CD4-positive, alpha-beta memory T cell (primary cell): ENCODE measurements around the gene GNAT1. TPM values are rescaled to one million over a fixed set of nuclear protein-coding genes. Genes with fewer than 3 reads are reported as not detected.
A peak's percentile ranks its signal among the peaks of the same experiment; 100 is the strongest.

ENCODE experiments used
- CTCF ChIA-PET: fragments of 350-600 bp; sonication (Branson Sonifier 250); formaldehyde crosslinking; loops from one replicate; lab custom pipeline; 2021; ENCODE audit warnings: inconsistent platforms; ENCODE audit not compliant: partially characterized antibody; lab: Charles Lee
- POLR2A ChIA-PET: fragments of 350-600 bp; sonication (Branson Sonifier 250); formaldehyde crosslinking; loops from one replicate; lab custom pipeline; 2021; ENCODE audit not compliant: partially characterized antibody; lab: Charles Lee
- DNase-seq, 5 donors: peaks; one replicate each; pipeline versions ENCODE4 v3.0.0 to v3.0.0-alpha.2; 2020 to 2022; ENCODE audit warnings: mixed read lengths in 1 of 5
- H3K27ac ChIP-seq: one replicate; pipeline ENCODE4 v1.7.0; 2013; ENCODE audit warnings: low read depth, low read length
- H3K27me3 ChIP-seq: 2 replicates; pipeline ENCODE4 v1.7.0; 2013; ENCODE audit warnings: mild to moderate bottlenecking, low read length, moderate library complexity; ENCODE audit not compliant: insufficient read depth
- H3K36me3 ChIP-seq: 2 replicates; pipeline ENCODE4 v1.7.0; 2013; ENCODE audit warnings: mild to moderate bottlenecking, low read length, moderate library complexity; ENCODE audit not compliant: insufficient read depth
- H3K4me1 ChIP-seq: 2 replicates; pipeline ENCODE4 v1.7.0; 2013; ENCODE audit warnings: mild to moderate bottlenecking, low read length, moderate library complexity; ENCODE audit not compliant: insufficient read depth
- H3K4me3 ChIP-seq, 2 donors: one replicate each; pipeline ENCODE4 v1.7.0; 2013; ENCODE audit warnings: low read length in 2 of 2, mild to moderate bottlenecking in 1 of 2
- H3K9me3 ChIP-seq, 2 donors: one replicate each; pipeline ENCODE4 v1.7.0; 2013; ENCODE audit warnings: low read length in 2 of 2, control low read depth in 1 of 2; ENCODE audit not compliant: control insufficient read depth in 1 of 2
- H3K27ac Mint-ChIP-seq, 7 donors: one replicate each; pipeline ENCODE4 v1.8.0; 2020 to 2021; ENCODE audit warnings: mixed read lengths in 7 of 7, mild to moderate bottlenecking in 6 of 7, inconsistent platforms in 3 of 7, moderate library complexity in 3 of 7
- H3K27me3 Mint-ChIP-seq, 2 donors: one replicate each; pipeline ENCODE4 v1.8.0; 2020 to 2021; ENCODE audit warnings: mixed read lengths in 2 of 2
- H3K36me3 Mint-ChIP-seq, 2 donors: one replicate each; pipeline ENCODE4 v1.8.0; 2020 to 2021; ENCODE audit warnings: mixed read lengths in 2 of 2, inconsistent platforms in 1 of 2, mild to moderate bottlenecking in 1 of 2
- H3K4me1 Mint-ChIP-seq, 4 donors: one replicate each; pipeline ENCODE4 v1.8.0; 2020 to 2021; ENCODE audit warnings: mixed read lengths in 4 of 4, mild to moderate bottlenecking in 1 of 4
- H3K4me3 Mint-ChIP-seq, 8 donors: one replicate each; pipeline ENCODE4 v1.8.0; 2020 to 2021; ENCODE audit warnings: mixed read lengths in 8 of 8, mild to moderate bottlenecking in 7 of 8, moderate library complexity in 6 of 8, inconsistent platforms in 3 of 8
- H3K9me3 Mint-ChIP-seq, 8 donors: one replicate each; pipeline ENCODE4 v1.8.0; 2020 to 2021; ENCODE audit warnings: mixed read lengths in 8 of 8, mild to moderate bottlenecking in 5 of 8, inconsistent platforms in 3 of 8, moderate library complexity in 1 of 8
- intact Hi-C: fragments of 100-400 bp; cut with micrococcal nuclease; formaldehyde crosslinking; loops from one replicate; pipeline ENCODE4 v1.15.1; 2023
- polyA plus RNA-seq, 2 donors: library from polyadenylated mRNA; unstranded; fragments of 300-500 nt; fragmentation: Illumina TruSeq; gene quantifications; one replicate each; pipeline ENCODE4 v1.2.3, GENCODE V29; 2021
- total RNA-seq, 2 experiments: library from RNA; stranded (reverse); gene quantifications; one replicate each; pipeline ENCODE4 v1.2.3, GENCODE V29; 2021

GNAT1 gene
- total and polyA plus RNA-seq, 4 experiments from 2014 or later = not detected

- peaks cover 0 to 6% of the 10 kb centered on the region in 2 donors for H3K27me3 Mint-ChIP-seq
- Histone ChIP-seq H3K4me1 (no peaks in the 10 kb centered on the region), H3K27ac (no peak overlapping the region), H3K36me3 (no peaks in the 10 kb centered on the region), H3K9me3 (no peaks in the 10 kb centered on the region), H3K27me3 (no peaks in the 10 kb centered on the region), H3K4me3 (no peak overlapping the region)
- peak in 1 of 5 donors; percentile 22 for DNase-seq
- H3K36me3 Mint-ChIP-seq = no peaks in the 10 kb centered on the region
- H3K4me1 Mint-ChIP-seq = no peaks in the 10 kb centered on the region
- no peaks in the 10 kb centered on the region for H3K9me3 Mint-ChIP-seq
- CTCF ChIA-PET = no interaction called here
- intact Hi-C loops = no loop called here
- no peak overlapping the region for H3K4me3 Mint-ChIP-seq
- POLR2A ChIA-PET = no interaction called here
- no peak overlapping the region for H3K27ac Mint-ChIP-seq
These were observed 27.6 kb upstream of the GNAT1 start for GRCh38 chr3:50163572-50164455.

GRCh38 chr3:50164481-50164880 is 26.9 kb upstream of the GNAT1 start:
- H3K9me3 ChIP-seq = no peaks in the 10 kb centered on the region
- ChIA-PET CTCF (no interaction called here), POLR2A (no interaction called here)
- Mint-ChIP-seq H3K4me3 (no peak overlapping the region), H3K27ac (no peak overlapping the region), H3K4me1 (no peaks in the 10 kb centered on the region), H3K27me3 (peaks cover 0 to 6% of the 10 kb centered on the region in 2 donors), H3K36me3 (no peaks in the 10 kb centered on the region), H3K9me3 (no peaks in the 10 kb centered on the region)
- DNase-seq = no peak
- no peak overlapping the region for H3K27ac ChIP-seq
- H3K27me3 ChIP-seq = no peaks in the 10 kb centered on the region
- H3K4me3 ChIP-seq = no peak overlapping the region
- no peaks in the 10 kb centered on the region for H3K36me3 ChIP-seq
- intact Hi-C loops = no loop called here
- no peaks in the 10 kb centered on the region for H3K4me1 ChIP-seq

GRCh38 chr3:50164984-50165909 is 26.2 kb upstream of the GNAT1 start:
- POLR2A ChIA-PET = no interaction called here
- CTCF ChIA-PET = no interaction called here
- no peak overlapping the region for H3K4me3 Mint-ChIP-seq
- intact Hi-C loops = no loop called here
- Histone ChIP-seq H3K27me3 (no peaks in the 10 kb centered on the region), H3K4me3 (no peak overlapping the region), H3K9me3 (no peaks in the 10 kb centered on the region), H3K4me1 (no peaks in the 10 kb centered on the region), H3K27ac (no peak overlapping the region), H3K36me3 (no peaks in the 10 kb centered on the region)
- no peaks in the 10 kb centered on the region for H3K9me3 Mint-ChIP-seq
- H3K27ac Mint-ChIP-seq = no peak overlapping the region
- H3K4me1 Mint-ChIP-seq = no peaks in the 10 kb centered on the region
- H3K27me3 Mint-ChIP-seq = peaks cover 0 to 6% of the 10 kb centered on the region in 2 donors
- DNase-seq = no peak
- H3K36me3 Mint-ChIP-seq = no peaks in the 10 kb centered on the region

GRCh38 chr3:50165910-50166538 is 25.4 kb upstream of the GNAT1 start:
- ChIA-PET CTCF (no interaction called here), POLR2A (no interaction called here)
- no peaks in the 10 kb centered on the region for H3K36me3 ChIP-seq
- peak in 1 of 5 donors; percentile 15 for DNase-seq
- intact Hi-C loops = no loop called here
- no peaks in the 10 kb centered on the region for H3K9me3 ChIP-seq
- Mint-ChIP-seq H3K4me1 (no peaks in the 10 kb centered on the region), H3K4me3 (no peak overlapping the region), H3K36me3 (no peaks in the 10 kb centered on the region), H3K27me3 (peaks cover 0 to 6% of the 10 kb centered on the region in 2 donors), H3K9me3 (no peaks in the 10 kb centered on the region), H3K27ac (no peak overlapping the region)
- H3K4me3 ChIP-seq = no peak overlapping the region
- no peaks in the 10 kb centered on the region for H3K27me3 ChIP-seq
- H3K4me1 ChIP-seq = no peaks in the 10 kb centered on the region
- no peak overlapping the region for H3K27ac ChIP-seq

- peak in 1 of 5 donors; percentile 13 for DNase-seq
- H3K9me3 ChIP-seq = no peaks in the 10 kb centered on the region
- H3K36me3 Mint-ChIP-seq = no peaks in the 10 kb centered on the region
- peaks cover 0 to 6% of the 10 kb centered on the region in 2 donors for H3K27me3 Mint-ChIP-seq
- H3K4me1 Mint-ChIP-seq = no peaks in the 10 kb centered on the region
- H3K4me3 Mint-ChIP-seq = no peak overlapping the region
- no peak overlapping the region for H3K27ac ChIP-seq
- no peaks in the 10 kb centered on the region for H3K27me3 ChIP-seq
- no peaks in the 10 kb centered on the region for H3K9me3 Mint-ChIP-seq
- no peaks in the 10 kb centered on the region for H3K36me3 ChIP-seq
- no peaks in the 10 kb centered on the region for H3K4me1 ChIP-seq
- no peak overlapping the region for H3K4me3 ChIP-seq
- intact Hi-C loops = no loop called here
- POLR2A ChIA-PET = no interaction called here
- H3K27ac Mint-ChIP-seq = no peak overlapping the region
- CTCF ChIA-PET = no interaction called here
These were observed 24.8 kb upstream of the GNAT1 start for GRCh38 chr3:50166620-50167019.

- H3K4me3 Mint-ChIP-seq = no peak overlapping the region
- ChIA-PET POLR2A (no interaction called here), CTCF (no interaction called here)
- no peaks in the 10 kb centered on the region for H3K9me3 ChIP-seq
- no peaks in the 10 kb centered on the region for H3K9me3 Mint-ChIP-seq
- H3K4me1 ChIP-seq = no peaks in the 10 kb centered on the region
- H3K36me3 ChIP-seq = no peaks in the 10 kb centered on the region
- H3K27me3 ChIP-seq = no peaks in the 10 kb centered on the region
- H3K36me3 Mint-ChIP-seq = no peaks in the 10 kb centered on the region
- H3K4me3 ChIP-seq = no peak overlapping the region
- peak in 1 of 5 donors; percentile 22 for DNase-seq
- H3K27me3 Mint-ChIP-seq = peaks cover 0 to 6% of the 10 kb centered on the region in 2 donors
- no peaks in the 10 kb centered on the region for H3K4me1 Mint-ChIP-seq
- no peak overlapping the region for H3K27ac ChIP-seq
- H3K27ac Mint-ChIP-seq = no peak overlapping the region
- intact Hi-C loops = no loop called here
These were observed 24.2 kb upstream of the GNAT1 start for GRCh38 chr3:50167069-50167840.
